Astrocyte of the spinal cord (primary cell): ENCODE data around the gene TSSK2.
A peak's percentile ranks its signal among the peaks of the same experiment; 100 is the strongest.
"Not testable (repeated sequence)": the region's sequence is repeated elsewhere in the genome, so short reads cannot be mapped to it uniquely, and the experiment has no call there.

Source experiments
- DNase-seq: peaks from one replicate; pipeline ENCODE4 v3.0.0; 2011; ENCODE audit warnings: low read depth, low spot score
- H3K4me3 ChIP-seq: 2 replicates; pipeline ENCODE4 v1.5.1; 2011; ENCODE audit warnings: low read depth, mild to moderate bottlenecking, low read length, moderate library complexity
- CTCF ChIP-seq: IDR thresholded peaks from 2 replicates; pipeline ENCODE4 v1.5.1; 2012; ENCODE audit warnings: low read depth, mild to moderate bottlenecking, low read length, inconsistent platforms
- in situ Hi-C: cut with HindIII; loops from 2 replicates; pipeline ENCODE4 v1.10.0; 2017; ENCODE audit warnings: low sequenced_read_pairs

TSSK2 gene

GRCh38 chr22:19130959-19131684, at the start of gene TSSK2:
TSSK2 (plus strand) TSS chr22:19131308; CDS start chr22:19131400, 92 bp downstream.
- TF ChIP-seq CTCF = no peak
- H3K4me3 ChIP-seq = no peak within 1 kb of the TSS
- in situ Hi-C loops = no loop called here
- no peak for DNase-seq

GRCh38 chr22:19081351-19081750, 49.8 kb upstream of the TSSK2 start:
- DNase-seq = no peak
- H3K4me3 ChIP-seq = no peak overlapping the region
- in situ Hi-C loops = no loop called here
- TF ChIP-seq CTCF = no peak

- in situ Hi-C loops = no loop called here
- no peak for TF ChIP-seq CTCF
- DNase-seq = no peak
- H3K4me3 ChIP-seq = no peak overlapping the region
Measured at GRCh38 chr22:19082101-19082500, 49.0 kb upstream of the TSSK2 start.

- no peak for DNase-seq
- in situ Hi-C loops = no loop called here
- H3K4me3 ChIP-seq = no peak overlapping the region
- TF ChIP-seq CTCF = no peak
Measured at GRCh38 chr22:19082793-19083192, 48.3 kb upstream of the TSSK2 start.

GRCh38 chr22:19084126-19084525, 47.0 kb upstream of the TSSK2 start:
- in situ Hi-C loops, H3K4me3 ChIP-seq, DNase-seq: not testable (repeated sequence)

- DNase-seq, H3K4me3 ChIP-seq, in situ Hi-C loops: not testable (repeated sequence)
Measured at GRCh38 chr22:19084586-19084985, 46.5 kb upstream of the TSSK2 start.

GRCh38 chr22:19085233-19085718, 45.8 kb upstream of the TSSK2 start:
- no peak overlapping the region for H3K4me3 ChIP-seq
- TF ChIP-seq CTCF = peak; percentile 58
- DNase-seq = peak; percentile 23
- in situ Hi-C loops = no loop called here
